ENCODE results near the gene NDUFA6.
"Not testable (repeated sequence)": the region's sequence is repeated elsewhere in the genome, so short reads cannot be mapped to it uniquely, and the experiment has no call there.

Gene NDUFA6

GRCh38 chr22:42090596-42091454 is at the start of gene NDUFA6:
Gene NDUFA6, minus strand, starts transcription at chr22:42090772. Its CDS starts 28 bp downstream, at chr22:42090744.
- peak; percentile 81 to 98 for DNase-seq

GRCh38 chr22:42140153-42140552 is 49.6 kb upstream of the NDUFA6 start:
- DNase-seq, result not testable (repeated sequence)

GRCh38 chr22:42139508-42139907 is 48.9 kb upstream of the NDUFA6 start:
- not testable (repeated sequence) for DNase-seq

- no peak for DNase-seq
Observed at GRCh38 chr22:42138972-42139371, 48.4 kb upstream of the NDUFA6 start.

GRCh38 chr22:42138122-42138770 is 47.7 kb upstream of the NDUFA6 start:
- no peak for DNase-seq

GRCh38 chr22:42135688-42136087 is 45.1 kb upstream of the NDUFA6 start:
- not testable (repeated sequence) for DNase-seq

- no peak for DNase-seq
Observed at GRCh38 chr22:42134100-42135020, 43.8 kb upstream of the NDUFA6 start.

- no peak for DNase-seq
Observed at GRCh38 chr22:42132457-42132856, 41.9 kb upstream of the NDUFA6 start.

GRCh38 chr22:42131562-42131961 is 41.0 kb upstream of the NDUFA6 start:
- DNase-seq, result no peak

- not testable (repeated sequence) for DNase-seq
Observed at GRCh38 chr22:42130639-42131431, 40.3 kb upstream of the NDUFA6 start, which contains the start of gene CYP2D6. Gene CYP2D6, minus strand, starts transcription at chr22:42130810. Its CDS starts 19 bp downstream, at chr22:42130791.

GRCh38 chr22:42130182-42130581 is 39.6 kb upstream of the NDUFA6 start:
- not testable (repeated sequence) for DNase-seq

- DNase-seq, result not testable (repeated sequence)
Observed at GRCh38 chr22:42128776-42129694, 38.5 kb upstream of the NDUFA6 start.

GRCh38 chr22:42128007-42128406 is 37.4 kb upstream of the NDUFA6 start:
- not testable (repeated sequence) for DNase-seq

- no peak for DNase-seq
Observed at GRCh38 chr22:42127606-42128005, 37.0 kb upstream of the NDUFA6 start.

- not testable (repeated sequence) for DNase-seq
Observed at GRCh38 chr22:42123529-42123928, 33.0 kb upstream of the NDUFA6 start.

- peak in 1 of 2 donors; percentile 26 for DNase-seq
Observed at GRCh38 chr22:42120231-42121021, 29.9 kb upstream of the NDUFA6 start.

GRCh38 chr22:42116848-42117424 is 26.4 kb upstream of the NDUFA6 start:
- DNase-seq, result no peak

GRCh38 chr22:42115420-42115830 is 24.9 kb upstream of the NDUFA6 start:
- not testable (repeated sequence) for DNase-seq

- no peak for DNase-seq
Observed at GRCh38 chr22:42114721-42115120, 24.1 kb upstream of the NDUFA6 start.

Measured in bone marrow (tissue), 2 donors.